Measurements from ENCODE around the gene TBC1D24. TPM values are rescaled to one million over a fixed set of nuclear protein-coding genes. Genes with fewer than 3 reads are reported as not detected.

Gene TBC1D24
- total RNA-seq, 2 donors from 2014 or later = 9.6 to 10.5 TPM

- no peaks in the 10 kb centered on the region for H3K27me3 ChIP-seq
- peaks cover 43% of the 10 kb centered on the region for H3K36me3 ChIP-seq
- TF ChIP-seq, protein P1, sequence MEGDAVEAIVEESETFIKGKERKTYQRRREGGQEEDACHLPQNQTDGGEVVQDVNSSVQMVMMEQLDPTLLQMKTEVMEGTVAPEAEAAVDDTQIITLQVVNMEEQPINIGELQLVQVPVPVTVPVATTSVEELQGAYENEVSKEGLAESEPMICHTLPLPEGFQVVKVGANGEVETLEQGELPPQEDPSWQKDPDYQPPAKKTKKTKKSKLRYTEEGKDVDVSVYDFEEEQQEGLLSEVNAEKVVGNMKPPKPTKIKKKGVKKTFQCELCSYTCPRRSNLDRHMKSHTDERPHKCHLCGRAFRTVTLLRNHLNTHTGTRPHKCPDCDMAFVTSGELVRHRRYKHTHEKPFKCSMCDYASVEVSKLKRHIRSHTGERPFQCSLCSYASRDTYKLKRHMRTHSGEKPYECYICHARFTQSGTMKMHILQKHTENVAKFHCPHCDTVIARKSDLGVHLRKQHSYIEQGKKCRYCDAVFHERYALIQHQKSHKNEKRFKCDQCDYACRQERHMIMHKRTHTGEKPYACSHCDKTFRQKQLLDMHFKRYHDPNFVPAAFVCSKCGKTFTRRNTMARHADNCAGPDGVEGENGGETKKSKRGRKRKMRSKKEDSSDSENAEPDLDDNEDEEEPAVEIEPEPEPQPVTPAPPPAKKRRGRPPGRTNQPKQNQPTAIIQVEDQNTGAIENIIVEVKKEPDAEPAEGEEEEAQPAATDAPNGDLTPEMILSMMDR (IDR thresholded peaks at IDR 0.05) = no peak
- peaks cover 0 to 10% of the 10 kb centered on the region in 2 donors for H3K4me1 ChIP-seq
- no peak for DNase-seq (ENCODE audit: low spot score)
- no peak overlapping the region for H3K4me3 ChIP-seq
- H3K27ac ChIP-seq = no peak overlapping the region
- H3K9me3 ChIP-seq = no peaks in the 10 kb centered on the region
Measured at GRCh38 chr16:2527071-2527783, 52.3 kb downstream of the TBC1D24 start.

- H3K27ac ChIP-seq = no peak overlapping the region
- H3K4me1 ChIP-seq = peaks cover 0 to 12% of the 10 kb centered on the region in 2 donors
- DNase-seq (ENCODE audit: low spot score) = no peak
- H3K9me3 ChIP-seq = no peaks in the 10 kb centered on the region
- H3K27me3 ChIP-seq = no peaks in the 10 kb centered on the region
- peaks cover 43% of the 10 kb centered on the region for H3K36me3 ChIP-seq
- TF ChIP-seq, protein P1 (IDR thresholded peaks at IDR 0.05) = no peak
- no peak overlapping the region for H3K4me3 ChIP-seq
Measured at GRCh38 chr16:2527784-2528100, 52.8 kb downstream of the TBC1D24 start.

- Histone ChIP-seq H3K36me3 (peaks cover 38% of the 10 kb centered on the region), H3K4me1 (peaks cover 0 to 15% of the 10 kb centered on the region in 2 donors), H3K9me3 (no peaks in the 10 kb centered on the region), H3K27ac (no peak overlapping the region), H3K4me3 (no peak overlapping the region), H3K27me3 (no peaks in the 10 kb centered on the region)
- TF ChIP-seq, protein P1 (IDR thresholded peaks at IDR 0.05) = no peak
- DNase-seq (ENCODE audit: low spot score) = no peak
Measured at GRCh38 chr16:2528161-2529060, 53.5 kb downstream of the TBC1D24 start.

GRCh38 chr16:2529061-2529931, 54.4 kb downstream of the TBC1D24 start:
- H3K36me3 ChIP-seq = peaks cover 29% of the 10 kb centered on the region
- H3K4me3 ChIP-seq = no peak overlapping the region
- no peak overlapping the region for H3K27ac ChIP-seq
- TF ChIP-seq, protein P1 (IDR thresholded peaks at IDR 0.05) = no peak
- H3K4me1 ChIP-seq = peaks cover 0 to 15% of the 10 kb centered on the region in 2 donors
- DNase-seq (ENCODE audit: low spot score) = no peak
- no peaks in the 10 kb centered on the region for H3K27me3 ChIP-seq
- H3K9me3 ChIP-seq = no peaks in the 10 kb centered on the region

DNA sequence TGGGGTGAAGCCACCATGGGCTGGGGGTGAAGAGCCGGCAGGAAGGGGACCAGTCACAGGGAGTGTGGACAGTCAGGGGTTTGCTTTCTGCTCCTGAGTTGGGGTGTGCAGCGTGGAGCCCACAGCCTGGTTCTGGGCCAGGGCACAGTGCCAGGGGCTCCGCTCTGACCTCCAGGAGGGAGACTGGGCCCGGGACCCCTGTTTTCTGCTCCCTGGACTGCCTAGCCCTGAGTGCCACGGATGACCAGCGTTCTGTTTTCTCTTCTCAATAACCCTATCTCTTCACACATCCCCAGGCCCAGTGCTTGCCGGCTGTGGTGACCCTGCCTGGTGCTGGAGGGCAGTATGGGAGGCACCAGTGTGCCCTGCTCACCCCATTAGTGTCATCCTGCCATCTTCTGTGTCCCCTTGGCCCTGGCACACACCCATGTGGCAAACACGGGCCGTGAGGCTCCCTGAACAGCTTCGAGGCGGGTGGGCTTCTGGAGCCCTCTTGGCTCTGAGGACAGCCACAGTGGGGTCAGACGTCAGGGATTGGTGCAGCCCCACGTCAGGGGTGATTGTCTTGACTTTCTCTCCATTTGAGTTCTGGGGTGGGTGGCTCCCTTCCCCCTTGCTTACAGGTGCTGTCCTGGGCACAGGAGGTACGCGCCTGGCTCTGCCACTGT, 55.2 kb downstream of the TBC1D24 start:
- Histone ChIP-seq H3K4me1 (peaks cover 0 to 15% of the 10 kb centered on the region in 2 donors), H3K27ac (no peak overlapping the region), H3K36me3 (peaks cover 25% of the 10 kb centered on the region), H3K27me3 (no peaks in the 10 kb centered on the region), H3K4me3 (no peak overlapping the region), H3K9me3 (no peaks in the 10 kb centered on the region)
- TF ChIP-seq, protein P1 (IDR thresholded peaks at IDR 0.05) = no peak
- DNase-seq (ENCODE audit: low spot score) = no peak
